IPS-18a (cell line): ENCODE measurements around the gene DUOXA1.
"Not testable (repeated sequence)": the region's sequence is repeated elsewhere in the genome, so short reads cannot be mapped to it uniquely, and the experiment has no call there.

Experiments
- H3K27ac ChIP-seq: one replicate; pipeline ENCODE4 v1.5.1; 2013; ENCODE audit warnings: low read length
- H3K27me3 ChIP-seq: one replicate; pipeline ENCODE4 v1.6.1; 2013; ENCODE audit warnings: mild to moderate bottlenecking, low read length; ENCODE audit not compliant: control insufficient read depth, insufficient read depth
- H3K36me3 ChIP-seq: one replicate; pipeline ENCODE4 v1.6.1; 2013; ENCODE audit warnings: low read depth, low read length; ENCODE audit not compliant: control insufficient read depth
- H3K4me1 ChIP-seq: one replicate; pipeline ENCODE4 v1.6.1; 2013; ENCODE audit warnings: low read depth, low read length; ENCODE audit not compliant: control insufficient read depth
- H3K4me3 ChIP-seq: one replicate; pipeline ENCODE4 v1.5.1; 2013; ENCODE audit warnings: low read length
- H3K9ac ChIP-seq: one replicate; pipeline ENCODE4 v1.6.1; 2013; ENCODE audit warnings: mild to moderate bottlenecking, low read length, moderate library complexity
- H3K9me3 ChIP-seq: one replicate; pipeline ENCODE4 v1.6.1; 2013; ENCODE audit warnings: low read depth, low read length; ENCODE audit not compliant: control insufficient read depth

Gene DUOXA1

GRCh38 chr15:45079201-45079600 is 50.5 kb downstream of the DUOXA1 start:
- not testable (repeated sequence) for H3K27ac ChIP-seq, H3K27me3 ChIP-seq, H3K9ac ChIP-seq, H3K4me1 ChIP-seq, H3K9me3 ChIP-seq, H3K4me3 ChIP-seq, H3K36me3 ChIP-seq

GRCh38 chr15:45077391-45077790 is 52.3 kb downstream of the DUOXA1 start:
- not testable (repeated sequence) for H3K36me3 ChIP-seq, H3K4me1 ChIP-seq, H3K27ac ChIP-seq, H3K9ac ChIP-seq, H3K4me3 ChIP-seq, H3K27me3 ChIP-seq, H3K9me3 ChIP-seq

GRCh38 chr15:45075440-45076320 is 54.0 kb downstream of the DUOXA1 start:
- not testable (repeated sequence) for H3K9me3 ChIP-seq, H3K9ac ChIP-seq, H3K4me1 ChIP-seq, H3K27ac ChIP-seq, H3K4me3 ChIP-seq, H3K27me3 ChIP-seq, H3K36me3 ChIP-seq

- H3K9me3 ChIP-seq, H3K9ac ChIP-seq, H3K4me1 ChIP-seq, H3K27me3 ChIP-seq, H3K27ac ChIP-seq, H3K4me3 ChIP-seq: not testable (repeated sequence)
- H3K36me3 ChIP-seq = peaks cover 13% of the 10 kb centered on the region
These were observed 56.1 kb downstream of the DUOXA1 start for GRCh38 chr15:45073602-45074001.

GRCh38 chr15:45069942-45070360 is 59.7 kb downstream of the DUOXA1 start:
- H3K36me3 ChIP-seq = peaks cover 13% of the 10 kb centered on the region
- H3K27ac ChIP-seq = not testable (repeated sequence)

More at GRCh38 chr15:45069942-45070360, 59.7 kb downstream of the DUOXA1 start:
- H3K9me3 ChIP-seq, H3K9ac ChIP-seq, H3K27me3 ChIP-seq, H3K4me1 ChIP-seq, H3K4me3 ChIP-seq: not testable (repeated sequence)
